Brain pericyte (primary cell): ENCODE measurements around the gene A1BG.

Experiments
- DNase-seq: peaks from one replicate; pipeline ENCODE4 v3.0.0-alpha.2; 2012; ENCODE audit warnings: low read depth, low spot score

The A1BG gene

GRCh38 chr19:58300620-58301019, 52.7 kb downstream of the A1BG start:
- no peak for DNase-seq

- DNase-seq: no peak
Measured at GRCh38 chr19:58296104-58296503, 57.2 kb downstream of the A1BG start.
